HAP-1 (cell line): ENCODE measurements around the gene STK10.
A peak's percentile ranks its signal among the peaks of the same experiment; 100 is the strongest.
"Not testable (repeated sequence)": the region's sequence is repeated elsewhere in the genome, so short reads cannot be mapped to it uniquely, and the experiment has no call there.

Experiments
- DNase-seq, 2 experiments: peaks; one replicate each; pipeline ENCODE4 v3.0.0-alpha.2; 2016 to 2020; ENCODE audit warnings: low spot score in 2 of 2
- H3K27me3 ChIP-seq: fragments of 250-450 bp; sonication (Bioruptor Pico); 2 replicates; pipeline ENCODE4 v1.5.1; 2020; ENCODE audit warnings: low read depth, mild to moderate bottlenecking, moderate library complexity
- H3K36me3 ChIP-seq: fragments of 250-450 bp; sonication (Bioruptor Pico); replicated peaks from 2 replicates; pipeline ENCODE4 v1.5.1; 2020; ENCODE audit warnings: mild to moderate bottlenecking
- H3K4me1 ChIP-seq: fragments of 250-450 bp; sonication (Bioruptor Pico); 2 replicates; pipeline ENCODE4 v1.5.1; 2020; ENCODE audit warnings: mild to moderate bottlenecking
- H3K4me3 ChIP-seq: fragments of 250-450 bp; sonication (Bioruptor Pico); 2 replicates; pipeline ENCODE4 v1.5.1; 2020; ENCODE audit warnings: mild to moderate bottlenecking, moderate library complexity
- H3K9me3 ChIP-seq: fragments of 250-450 bp; sonication (Bioruptor Pico); 2 replicates; pipeline ENCODE4 v1.5.1; 2020; ENCODE audit warnings: mild to moderate bottlenecking, moderate library complexity
- in situ Hi-C: fragments of 300-500 bp; cut with MboI; formaldehyde crosslinking; loops from 3 replicates; pipeline ENCODE4 v1.14.3; 2020; ENCODE audit warnings: low sequenced_read_pairs, inconsistent platforms, mixed read lengths

STK10 gene

GRCh38 chr5:172207511-172207910 is 19.5 kb upstream of the STK10 start:
- in situ Hi-C loops: no loop called here
- Histone ChIP-seq H3K4me3 (no peak overlapping the region), H3K36me3 (peaks cover 13% of the 10 kb centered on the region; the same call in 1 of the 2 replicates), H3K27me3 (no peaks in the 10 kb centered on the region), H3K4me1 (no peaks in the 10 kb centered on the region), H3K9me3 (no peaks in the 10 kb centered on the region)
- DNase-seq: no peak

GRCh38 chr5:172205984-172206383 is 18.0 kb upstream of the STK10 start:
- H3K9me3 ChIP-seq, H3K36me3 ChIP-seq, DNase-seq, in situ Hi-C loops, H3K27me3 ChIP-seq, H3K4me3 ChIP-seq, H3K4me1 ChIP-seq: not testable (repeated sequence)

- no peaks in the 10 kb centered on the region for H3K36me3 ChIP-seq
- DNase-seq: no peak
- in situ Hi-C loops: no loop called here
- H3K9me3 ChIP-seq: peaks cover 5% of the 10 kb centered on the region; the same call in 1 of the 2 replicates
- H3K27me3 ChIP-seq: no peaks in the 10 kb centered on the region
- no peaks in the 10 kb centered on the region for H3K4me1 ChIP-seq
- H3K4me3 ChIP-seq: no peak overlapping the region
Observed at GRCh38 chr5:172200476-172200875, 12.5 kb upstream of the STK10 start.

- no peak for DNase-seq
- peaks cover 5% of the 10 kb centered on the region; the same call in 1 of the 2 replicates for H3K9me3 ChIP-seq
- no peaks in the 10 kb centered on the region for H3K36me3 ChIP-seq
- no peaks in the 10 kb centered on the region for H3K27me3 ChIP-seq
- in situ Hi-C loops: no loop called here
- H3K4me3 ChIP-seq: no peak overlapping the region
- H3K4me1 ChIP-seq: no peaks in the 10 kb centered on the region
Observed at GRCh38 chr5:172199446-172199845, 11.4 kb upstream of the STK10 start.

- H3K4me3 ChIP-seq, in situ Hi-C loops, H3K9me3 ChIP-seq, H3K27me3 ChIP-seq, H3K36me3 ChIP-seq, DNase-seq, H3K4me1 ChIP-seq: not testable (repeated sequence)
Observed at GRCh38 chr5:172197775-172198174, 9.8 kb upstream of the STK10 start.

GRCh38 chr5:172194985-172195774 is 7.2 kb upstream of the STK10 start:
- in situ Hi-C loops: no loop called here
- Histone ChIP-seq H3K4me1 (peaks cover under 1% of the 10 kb centered on the region), H3K9me3 (peaks cover 5% of the 10 kb centered on the region; the same call in 1 of the 2 replicates), H3K27me3 (no peaks in the 10 kb centered on the region), H3K36me3 (no peaks in the 10 kb centered on the region), H3K4me3 (no peak overlapping the region)
- DNase-seq: no peak

- in situ Hi-C loops: no loop called here
- Histone ChIP-seq H3K27me3 (no peaks in the 10 kb centered on the region), H3K4me3 (no peak within 1 kb of the TSS), H3K36me3 (no peaks in the 10 kb centered on the region), H3K9me3 (peaks cover 5% of the 10 kb centered on the region; the same call in 1 of the 2 replicates), H3K4me1 (peaks cover 9% of the 10 kb centered on the region)
- DNase-seq: no peak
Observed at GRCh38 chr5:172193872-172194271, 5.8 kb upstream of the STK10 start, which contains the start of gene EFCAB9. EFCAB9 (plus strand) TSS chr5:172194172; CDS start chr5:172194173, 1 bp downstream.

- Histone ChIP-seq H3K9me3 (no peaks in the 10 kb centered on the region), H3K36me3 (no peaks in the 10 kb centered on the region), H3K4me1 (peaks cover 14% of the 10 kb centered on the region), H3K4me3 (peak overlapping the region; percentile 90; the same call in 1 of the 2 replicates), H3K27me3 (no peaks in the 10 kb centered on the region)
- peak in 1 of 2 experiments; percentile 77 for DNase-seq
- in situ Hi-C loops: loop anchor here (5.0 kb wide), 1 partner anchor 77 kb away; no protein-coding TSS in a partner anchor
Observed at GRCh38 chr5:172189693-172190296, 1.8 kb upstream of the STK10 start.

- DNase-seq: peak in 1 of 2 experiments; percentile 42
- H3K36me3 ChIP-seq: no peaks in the 10 kb centered on the region
- H3K4me3 ChIP-seq: peak overlapping the region; percentile 90
- H3K4me1 ChIP-seq: peaks cover 14% of the 10 kb centered on the region
- H3K9me3 ChIP-seq: no peaks in the 10 kb centered on the region
- H3K27me3 ChIP-seq: no peaks in the 10 kb centered on the region
- in situ Hi-C loops: loop anchor here (5.0 kb wide), 1 partner anchor 77 kb away; no protein-coding TSS in a partner anchor
Observed at GRCh38 chr5:172188893-172189692, 1.1 kb upstream of the STK10 start.

- H3K27me3 ChIP-seq: no peaks in the 10 kb centered on the region
- H3K4me3 ChIP-seq: peak overlapping the region; percentile 90
- peak; percentile 28 to 70 for DNase-seq
- H3K36me3 ChIP-seq: no peaks in the 10 kb centered on the region
- in situ Hi-C loops: loop anchor here (5.0 kb wide), 1 partner anchor 75 kb away; no protein-coding TSS in a partner anchor
- peaks cover 14% of the 10 kb centered on the region for H3K4me1 ChIP-seq
- H3K9me3 ChIP-seq: no peaks in the 10 kb centered on the region
Observed at GRCh38 chr5:172187118-172188032, 649 bp downstream of the STK10 start.

- no peak for DNase-seq
- Histone ChIP-seq H3K4me1 (peaks cover 14% of the 10 kb centered on the region), H3K4me3 (no peak overlapping the region), H3K36me3 (no peaks in the 10 kb centered on the region), H3K27me3 (no peaks in the 10 kb centered on the region), H3K9me3 (no peaks in the 10 kb centered on the region)
- in situ Hi-C loops: loop anchor here (5.0 kb wide), 1 partner anchor 74 kb away; no protein-coding TSS in a partner anchor
Observed at GRCh38 chr5:172186114-172186695, 1.8 kb downstream of the STK10 start.

GRCh38 chr5:172185096-172185461 is 2.9 kb downstream of the STK10 start:
- in situ Hi-C loops: loop anchor here (5.0 kb wide), 1 partner anchor 73 kb away; no protein-coding TSS in a partner anchor

More at GRCh38 chr5:172185096-172185461, 2.9 kb downstream of the STK10 start:
- Histone ChIP-seq H3K4me1 (peaks cover 12% of the 10 kb centered on the region), H3K36me3 (no peaks in the 10 kb centered on the region), H3K4me3 (no peak overlapping the region), H3K9me3 (no peaks in the 10 kb centered on the region), H3K27me3 (no peaks in the 10 kb centered on the region)
- DNase-seq: no peak
